A549 (cell line): Measurements from ENCODE around the gene PFDN1. TPM values are rescaled to one million over a fixed set of nuclear protein-coding genes. Genes with fewer than 3 reads are reported as not detected.

ENCODE experiments used
- ATAC-seq, 2 experiments: fragments of 200-7000 bp in 1 of 2; fragments of >200 bp in 1 of 2; cut with Nextera tagmentation in 1 of 2; cut with Tn5 transposase in 1 of 2; 3 replicates each; pipeline versions ENCODE4 v1.8.0 to v1.9.1; 2018 to 2020; ENCODE audit warnings: mild to moderate bottlenecking in 1 of 2, moderate library complexity in 1 of 2
- CTCF ChIA-PET: fragments of 300-600 bp; sonication (Branson Sonifier 250); formaldehyde crosslinking; extraction: SDS; loops from one replicate; lab custom pipeline; 2021; ENCODE audit warnings: antibody characterized with exemption, inconsistent platforms; lab: Yijun Ruan, JAX
- POLR2A ChIA-PET: fragments of 350-600 bp; formaldehyde crosslinking; extraction: SDS; loops from one replicate; lab custom pipeline; 2021; ENCODE audit warnings: antibody characterized with exemption, inconsistent platforms; lab: Yijun Ruan, JAX
- DNase-seq, 2 experiments: peaks; one replicate each; pipeline versions ENCODE4 v3.0.0 to v3.0.0-alpha.2; 2011 to 2016; ENCODE audit warnings: low read depth in 1 of 2, low spot score in 1 of 2
- FAIRE-seq: peaks from 2 replicates; lab custom pipeline; 2011; peaks lifted over from hg19 to GRCh38; lab: Jason Lieb, UNC
- H3K27ac ChIP-seq, 2 experiments: fragments of >200 bp; sonication (Bioruptor Twin); formaldehyde crosslinking; 3 replicates each; pipeline ENCODE4 v1.5.1; 2016 to 2017
- H3K4me1 ChIP-seq: fragments of >200 bp; sonication (Bioruptor Twin); formaldehyde crosslinking; 3 replicates; pipeline ENCODE4 v1.6.1; 2016
- H3K4me2 ChIP-seq: fragments of >200 bp; sonication (Bioruptor Twin); formaldehyde crosslinking; 3 replicates; pipeline ENCODE4 v1.6.1; 2016
- H3K4me3 ChIP-seq: fragments of >200 bp; sonication (Bioruptor Twin); formaldehyde crosslinking; 3 replicates; pipeline ENCODE4 v1.5.1; 2016
- H3K9me3 ChIP-seq: fragments of >200 bp; sonication (Bioruptor Twin); formaldehyde crosslinking; 3 replicates; pipeline ENCODE4 v1.6.1; 2016
- CBX8 ChIP-seq: fragments of 200-600 bp; sonication (generic); IDR thresholded peaks from 2 replicates; pipeline ENCODE4 v1.6.1; 2016
- CEBPB ChIP-seq, 2 experiments: fragments of >200 bp in 1 of 2; sonication (Bioruptor Twin) in 1 of 2; formaldehyde crosslinking in 1 of 2; IDR thresholded peaks; 2 replicates each; pipeline ENCODE4 v1.6.1; 2012 to 2016
- CHD2 ChIP-seq: fragments of 150-350 bp; IDR thresholded peaks from 2 replicates; pipeline ENCODE4 v1.6.1; 2014; ENCODE audit warnings: low read length; ENCODE audit not compliant: partially characterized antibody
- CTCF ChIP-seq: fragments of >200 bp; sonication (Bioruptor Twin); formaldehyde crosslinking; IDR thresholded peaks from 3 replicates; pipeline ENCODE4 v1.5.1; 2016
- EHMT2 ChIP-seq: fragments of 200-600 bp; sonication (generic); IDR thresholded peaks from 2 replicates; pipeline ENCODE4 v1.6.1; 2016; ENCODE audit warnings: antibody characterized with exemption, low read depth, mild to moderate bottlenecking, moderate library complexity
- HDAC2 ChIP-seq: fragments of 200-600 bp; sonication (generic); IDR thresholded peaks from 2 replicates; pipeline ENCODE4 v1.6.1; 2016
- HOXA7 ChIP-seq: fragments of 250-450 bp; sonication (Bioruptor Pico); IDR thresholded peaks from 2 replicates; pipeline ENCODE4 v1.5.0; 2020; ENCODE audit warnings: mild to moderate bottlenecking, moderate library complexity
- JUN ChIP-seq, 2 experiments: fragments of >200 bp; sonication (Bioruptor Twin); formaldehyde crosslinking; IDR thresholded peaks; 2 replicates in 1 of 2; 3 replicates in 1 of 2; pipeline ENCODE4 v1.6.1; 2016 to 2017
- KDM1A ChIP-seq: fragments of 200-600 bp; sonication (generic); IDR thresholded peaks from 2 replicates; pipeline ENCODE4 v1.6.1; 2016; ENCODE audit warnings: low read depth, mild to moderate bottlenecking
- MAFK ChIP-seq: fragments of 450-650 bp; IDR thresholded peaks from 2 replicates; pipeline ENCODE4 v1.6.1; 2014; ENCODE audit not compliant: partially characterized antibody
- MYC ChIP-seq: IDR thresholded peaks from 2 replicates; pipeline ENCODE4 v1.6.1; 2012; ENCODE audit warnings: mild to moderate bottlenecking, inconsistent platforms, low read length, improper control_type of control experiment, borderline replicate concordance
- NFE2L2 ChIP-seq: fragments of 150-350 bp; conservative IDR thresholded peaks from 2 replicates; pipeline ENCODE4 v1.6.1; 2014; ENCODE audit warnings: low read length
- RAD21 ChIP-seq, 2 experiments: fragments of >200 bp in 1 of 2; sonication (Bioruptor Twin) in 1 of 2; formaldehyde crosslinking in 1 of 2; IDR thresholded peaks in 1 of 2; conservative IDR thresholded peaks in 1 of 2; 2 replicates in 1 of 2; 3 replicates in 1 of 2; pipeline ENCODE4 v1.6.1; 2012 to 2018; ENCODE audit warnings: inconsistent platforms in 1 of 2
- REST ChIP-seq: fragments of 200-600 bp; sonication (generic); IDR thresholded peaks from 2 replicates; pipeline ENCODE4 v1.6.1; 2016; ENCODE audit warnings: antibody characterized with exemption, mild to moderate bottlenecking, moderate library complexity
- RNF2 ChIP-seq: fragments of 200-600 bp; sonication (generic); IDR thresholded peaks from 2 replicates; pipeline ENCODE4 v1.6.1; 2016; ENCODE audit warnings: low read depth, mild to moderate bottlenecking, antibody characterized with exemption, moderate library complexity, borderline replicate concordance
- WGBS: methylation state at CpG from one replicate; pipeline ENCODE4 v1.1.6; 2017; ENCODE audit errors: missing lambda C conversion rate; 5-methylcytosine and 5-hydroxymethylcytosine counted together
- polyA plus RNA-seq, 4 experiments: library from polyadenylated mRNA; depleted of rRNA in 3 of 4; stranded (reverse); fragments of >200 nt; fragmentation: RNase III in 1 of 4; extraction: RNeasy Plus Mini Kit Qiagen cat#74134 plus additional on column Dnase treatment in 1 of 4; gene quantifications; 2 replicates in 3 of 4; 3 replicates in 1 of 4; pipeline ENCODE4 v1.2.3, GENCODE V29; 2011 to 2017
- TF ChIP-seq, protein P1 (sequence below): fragments of 450-650 bp; IDR thresholded peaks from 2 replicates; pipeline ENCODE4 v1.6.1; 2014; ENCODE audit warnings: antibody characterized with exemption
- TF ChIP-seq, protein P2 (sequence below): fragments of >200 bp; sonication (Bioruptor Twin); formaldehyde crosslinking; IDR thresholded peaks from 3 replicates; pipeline ENCODE4 v1.6.1; 2016
- TF ChIP-seq, protein P3 (sequence below): IDR thresholded peaks from 2 replicates; pipeline ENCODE4 v1.6.1; 2012; ENCODE audit warnings: low read depth, borderline replicate concordance

The PFDN1 gene
- polyA plus RNA-seq, 2 of the 4 experiments (the other 2 are of a cell fraction) = 90.4 to 201 TPM

DNA sequence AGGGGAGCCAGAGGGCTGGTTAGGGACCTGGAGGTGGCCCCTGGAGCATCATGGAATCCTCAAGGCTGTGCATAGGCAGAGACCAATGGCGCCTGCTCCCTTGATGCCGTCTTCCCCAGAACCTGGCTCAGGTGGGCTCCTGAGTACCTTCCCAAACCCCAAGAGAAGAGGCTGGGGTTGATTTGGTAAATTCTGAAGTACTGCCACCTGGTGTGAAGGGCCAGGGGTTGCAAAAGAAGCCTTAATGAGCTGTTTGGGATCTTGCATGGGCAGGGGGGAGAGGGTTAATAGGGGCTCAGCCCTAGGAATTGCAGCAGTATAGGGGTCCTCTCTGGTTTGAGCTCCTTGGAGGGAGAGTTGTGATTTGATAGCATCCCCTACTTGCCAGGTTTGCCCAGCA lies 75.9 kb downstream of the PFDN1 start:
- no peak overlapping the region for H3K4me3 ChIP-seq
- 83% methylated on average over 2 of the region's 2 CpGs for WGBS
- H3K9me3 ChIP-seq = no peaks in the 10 kb centered on the region
- H3K4me2 ChIP-seq = no peak overlapping the region
- no peak for FAIRE-seq
- TF ChIP-seq RNF2 = no peak
- CTCF ChIA-PET = interaction anchor here (1.5 to 42.9 kb wide), 2 partner anchors 13 to 125 kb away, joined by 6 to 1613 read pairs; partner anchors contain the start of genes HBEGF and SLC4A9
- peak; percentile 6 to 37; a peak in 3 of 6 replicates for ATAC-seq
- DNase-seq = no peak
- H3K4me1 ChIP-seq = peaks cover 14% of the 10 kb centered on the region; the same call in 2 of the 3 replicates
- H3K27ac ChIP-seq = no peak overlapping the region
- POLR2A ChIA-PET = no interaction called here

DNA sequence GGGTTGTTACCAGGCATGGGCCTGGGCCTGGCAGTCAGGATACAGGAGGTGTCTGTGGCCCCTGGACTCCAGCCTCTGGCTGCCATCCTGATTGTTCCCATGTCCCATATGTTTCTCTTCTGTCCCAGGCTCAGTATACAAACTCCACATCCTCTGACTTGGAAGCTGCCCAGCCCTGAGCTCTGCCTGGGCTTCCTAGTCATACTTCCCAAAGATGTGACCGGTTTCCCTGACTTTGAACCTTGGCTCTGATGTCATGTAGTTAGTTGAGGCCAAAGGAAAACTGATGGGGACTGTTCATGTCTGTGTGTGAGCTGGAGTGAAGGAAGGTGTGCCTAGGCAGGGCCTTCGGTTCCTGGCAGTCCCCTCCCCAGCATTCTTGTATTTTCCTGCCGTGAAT lies 77.5 kb downstream of the PFDN1 start:
- Histone ChIP-seq H3K9me3 (no peaks in the 10 kb centered on the region), H3K4me2 (no peak overlapping the region), H3K27ac (no peak overlapping the region), H3K4me3 (no peak overlapping the region), H3K4me1 (peaks cover 30% of the 10 kb centered on the region)
- ATAC-seq (no peak), FAIRE-seq (no peak), DNase-seq (no peak)
- ChIA-PET POLR2A (no interaction called here), CTCF (interaction anchor here (1.1 to 42.9 kb wide), 5 partner anchors 15 to 147 kb away, joined by 3 to 1613 read pairs (median 6); partner anchors contain the start of genes HBEGF and SLC4A9)
- WGBS = 86% methylated on average over 3 of the region's 3 CpGs
- TF ChIP-seq CEBPB (IDR thresholded peaks at IDR 0.05) (no peak), CTCF (no peak), RAD21 (conservative IDR thresholded peaks at IDR 0.05 in 1 of 2, IDR thresholded peaks at IDR 0.05 in 1 of 2) (no peak), CHD2 (no peak), KDM1A (no peak), HOXA7 (no peak), MAFK (no peak), MYC (no peak), HDAC2 (no peak), JUN (IDR thresholded peaks at IDR 0.05) (no peak), REST (no peak), NFE2L2 (no peak), CBX8 (no peak), EHMT2 (no peak)
- TF ChIP-seq, protein P1, sequence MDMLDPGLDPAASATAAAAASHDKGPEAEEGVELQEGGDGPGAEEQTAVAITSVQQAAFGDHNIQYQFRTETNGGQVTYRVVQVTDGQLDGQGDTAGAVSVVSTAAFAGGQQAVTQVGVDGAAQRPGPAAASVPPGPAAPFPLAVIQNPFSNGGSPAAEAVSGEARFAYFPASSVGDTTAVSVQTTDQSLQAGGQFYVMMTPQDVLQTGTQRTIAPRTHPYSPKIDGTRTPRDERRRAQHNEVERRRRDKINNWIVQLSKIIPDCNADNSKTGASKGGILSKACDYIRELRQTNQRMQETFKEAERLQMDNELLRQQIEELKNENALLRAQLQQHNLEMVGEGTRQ = no peak
- TF ChIP-seq, protein P2, sequence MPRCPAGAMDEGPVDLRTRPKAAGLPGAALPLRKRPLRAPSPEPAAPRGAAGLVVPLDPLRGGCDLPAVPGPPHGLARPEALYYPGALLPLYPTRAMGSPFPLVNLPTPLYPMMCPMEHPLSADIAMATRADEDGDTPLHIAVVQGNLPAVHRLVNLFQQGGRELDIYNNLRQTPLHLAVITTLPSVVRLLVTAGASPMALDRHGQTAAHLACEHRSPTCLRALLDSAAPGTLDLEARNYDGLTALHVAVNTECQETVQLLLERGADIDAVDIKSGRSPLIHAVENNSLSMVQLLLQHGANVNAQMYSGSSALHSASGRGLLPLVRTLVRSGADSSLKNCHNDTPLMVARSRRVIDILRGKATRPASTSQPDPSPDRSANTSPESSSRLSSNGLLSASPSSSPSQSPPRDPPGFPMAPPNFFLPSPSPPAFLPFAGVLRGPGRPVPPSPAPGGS = no peak
- TF ChIP-seq, protein P3, sequence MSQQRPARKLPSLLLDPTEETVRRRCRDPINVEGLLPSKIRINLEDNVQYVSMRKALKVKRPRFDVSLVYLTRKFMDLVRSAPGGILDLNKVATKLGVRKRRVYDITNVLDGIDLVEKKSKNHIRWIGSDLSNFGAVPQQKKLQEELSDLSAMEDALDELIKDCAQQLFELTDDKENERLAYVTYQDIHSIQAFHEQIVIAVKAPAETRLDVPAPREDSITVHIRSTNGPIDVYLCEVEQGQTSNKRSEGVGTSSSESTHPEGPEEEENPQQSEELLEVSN = no peak
